IMR-90 (cell line): Measurements from ENCODE around the gene PILRA. TPM values are rescaled to one million over a fixed set of nuclear protein-coding genes. Genes with fewer than 3 reads are reported as not detected.

Experiments
- ATAC-seq: fragments of 200-7000 bp; cut with Tn5 transposase; 2 replicates; pipeline ENCODE4 v1.9.1; 2020; ENCODE audit warnings: low read depth, mild to moderate bottlenecking, moderate library complexity
- BruUV-seq: library from RNA; stranded (reverse); fragments of 400-500 nt; replicated peaks from 2 replicates; lab custom pipeline; 2021; lab: Mats Ljungman, UMichigan
- CTCF ChIA-PET: fragments of 300-600 bp; formaldehyde crosslinking; extraction: SDS; loops from one replicate; lab custom pipeline; 2021; ENCODE audit warnings: antibody characterized with exemption; lab: Yijun Ruan, JAX
- POLR2A ChIA-PET: fragments of 300-600 bp; sonication (Branson Sonifier 250); formaldehyde crosslinking; loops from one replicate; lab custom pipeline; 2022; ENCODE audit warnings: antibody characterized with exemption; ENCODE audit not compliant: unreplicated experiment; lab: Charles Lee
- DNase-seq: peaks from one replicate; pipeline ENCODE4 v3.0.0; 2013
- H2AFZ ChIP-seq: replicated peaks from 2 replicates; pipeline ENCODE3; 2013; ENCODE audit warnings: low read length, mild to moderate bottlenecking; ENCODE audit not compliant: poor library complexity
- H2AK5ac ChIP-seq: 2 replicates; pipeline ENCODE4 v1.6.1; 2013; ENCODE audit warnings: low read depth, low read length, inconsistent platforms
- H2AK9ac ChIP-seq: replicated peaks from 2 replicates; pipeline ENCODE3; 2013; ENCODE audit warnings: mild to moderate bottlenecking, low read depth, low read length, moderate library complexity; ENCODE audit not compliant: poor library complexity
- H2BK120ac ChIP-seq: 2 replicates; pipeline ENCODE4 v1.6.1; 2013; ENCODE audit warnings: low read depth, low read length, inconsistent platforms
- H2BK15ac ChIP-seq: 3 replicates; pipeline ENCODE4 v1.6.1; 2013; ENCODE audit warnings: low read depth, low read length, inconsistent platforms
- H2BK20ac ChIP-seq: 2 replicates; pipeline ENCODE4 v1.6.1; 2013; ENCODE audit warnings: low read depth, mild to moderate bottlenecking, inconsistent platforms, low read length, moderate library complexity
- H2BK5ac ChIP-seq: 2 replicates; pipeline ENCODE4 v1.6.1; 2013; ENCODE audit warnings: mild to moderate bottlenecking, low read depth, low read length, inconsistent platforms; ENCODE audit not compliant: poor library complexity, severe bottlenecking
- H3K14ac ChIP-seq: replicated peaks from 2 replicates; pipeline ENCODE4 v1.6.1; 2013; ENCODE audit warnings: low read depth, low read length, inconsistent platforms
- H3K18ac ChIP-seq: 2 replicates; pipeline ENCODE4 v1.6.1; 2013; ENCODE audit warnings: low read depth, low read length, control low read depth
- H3K23ac ChIP-seq: 2 replicates; pipeline ENCODE4 v1.6.1; 2013; ENCODE audit warnings: low read depth, low read length, inconsistent platforms
- H3K27ac ChIP-seq: 2 replicates; pipeline ENCODE4 v1.5.1; 2013; ENCODE audit warnings: mild to moderate bottlenecking, control low read depth, low read length; ENCODE audit not compliant: insufficient read depth
- H3K27me3 ChIP-seq: 2 replicates; pipeline ENCODE4 v1.6.1; 2013; ENCODE audit warnings: low read length; ENCODE audit not compliant: control insufficient read depth, insufficient read depth
- H3K36me3 ChIP-seq: 2 replicates; pipeline ENCODE4 v1.6.1; 2013; ENCODE audit warnings: low read length, mixed read lengths; ENCODE audit not compliant: control insufficient read depth, insufficient read depth
- H3K4ac ChIP-seq: 2 replicates; pipeline ENCODE4 v1.6.1; 2013; ENCODE audit warnings: low read depth, low read length, inconsistent platforms
- H3K4me1 ChIP-seq: 2 replicates; pipeline ENCODE4 v1.6.1; 2013; ENCODE audit warnings: low read length, mixed read lengths; ENCODE audit not compliant: control insufficient read depth, insufficient read depth
- H3K4me2 ChIP-seq: 2 replicates; pipeline ENCODE4 v1.6.1; 2013; ENCODE audit warnings: low read depth, mild to moderate bottlenecking, control low read depth, low read length, moderate library complexity
- H3K4me3 ChIP-seq: 2 replicates; pipeline ENCODE4 v1.5.1; 2013; ENCODE audit warnings: low read depth, mild to moderate bottlenecking, control low read depth, low read length, moderate library complexity; ENCODE audit not compliant: insufficient read depth
- H3K56ac ChIP-seq: 2 replicates; pipeline ENCODE4 v1.6.1; 2013; ENCODE audit warnings: low read length, inconsistent platforms; ENCODE audit not compliant: insufficient read depth; ENCODE audit errors: extremely low read depth
- H3K79me1 ChIP-seq, 2 experiments: 2 replicates each; pipeline ENCODE4 v1.6.1; 2013; ENCODE audit warnings: low read length in 2 of 2, inconsistent platforms in 1 of 2, low read depth in 1 of 2
- H3K9ac ChIP-seq: 2 replicates; pipeline ENCODE4 v1.6.1; 2013; ENCODE audit warnings: low read depth, low read length, control low read depth
- H3K9me1 ChIP-seq: 2 replicates; pipeline ENCODE4 v1.6.1; 2013; ENCODE audit warnings: low read length, inconsistent platforms; ENCODE audit not compliant: insufficient read depth
- H3K9me3 ChIP-seq: 2 replicates; pipeline ENCODE4 v1.6.1; 2013; ENCODE audit warnings: low read length; ENCODE audit not compliant: control insufficient read depth, insufficient read depth
- H4K20me1 ChIP-seq: 2 replicates; pipeline ENCODE4 v1.6.1; 2013; ENCODE audit warnings: low read length, inconsistent platforms; ENCODE audit not compliant: insufficient read depth
- H4K5ac ChIP-seq: 2 replicates; pipeline ENCODE4 v1.6.1; 2013; ENCODE audit warnings: mild to moderate bottlenecking, low read depth, low read length, control low read depth
- H4K8ac ChIP-seq, 2 experiments: 2 replicates each; pipeline ENCODE4 v1.6.1; 2013; ENCODE audit warnings: low read depth in 2 of 2, low read length in 2 of 2, control low read depth in 1 of 2, inconsistent platforms in 1 of 2
- H4K91ac ChIP-seq: 2 replicates; pipeline ENCODE4 v1.6.1; 2013; ENCODE audit warnings: low read depth, low read length, inconsistent platforms; ENCODE audit not compliant: insufficient read depth
- CEBPB ChIP-seq: IDR thresholded peaks from 2 replicates; pipeline ENCODE4 v1.6.1; 2012; ENCODE audit warnings: low read depth, low read length, improper control_type of control experiment
- FOS ChIP-seq: fragments of 150-350 bp; IDR thresholded peaks from 2 replicates; pipeline ENCODE4 v1.6.1; 2016; ENCODE audit warnings: low read depth, low read length
- WGBS, 2 experiments: methylation state at CpG; one replicate each; pipeline versions ENCODE4 v1.1.5 to v1.1.7; 2013; ENCODE audit warnings: missing lambda C conversion rate in 2 of 2; ENCODE audit not compliant: insufficient read length in 1 of 2; ENCODE audit errors: extremely low coverage in 2 of 2; 5-methylcytosine and 5-hydroxymethylcytosine counted together
- dilution Hi-C: fragments of 300-500 bp; cut with HindIII; formaldehyde crosslinking; loops from one replicate; pipeline ENCODE4 v1.14.3; 2018; ENCODE audit warnings: low sequenced_read_pairs; ENCODE audit not compliant: unreplicated experiment
- in situ Hi-C: fragments of 300-500 bp; cut with MboI; formaldehyde crosslinking; loops from 3 replicates; pipeline ENCODE4 v1.14.3; 2019; ENCODE audit warnings: low sequenced_read_pairs, inconsistent platforms, mixed read lengths
- intact Hi-C: fragments of 100-400 bp; cut with micrococcal nuclease; formaldehyde crosslinking; loops from 2 replicates; pipeline ENCODE4 v1.10.0; 2022
- polyA plus RNA-seq, 3 experiments: library from polyadenylated mRNA; depleted of rRNA; stranded (reverse); fragments of >200 nt; gene quantifications; 2 replicates each; pipeline ENCODE4 v1.2.3, GENCODE V29; 2012; ENCODE audit warnings: low replicate concordance in 1 of 3
- total RNA-seq: library from RNA; depleted of rRNA; stranded (reverse); fragments of >200 nt; gene quantifications from 2 replicates; pipeline ENCODE4 v1.2.3, GENCODE V29; 2012

Gene PILRA
- total and polyA plus RNA-seq, 2 of the 4 experiments (the other 2 are of a cell fraction) = 0.56 TPM; not detected in 1

- TF ChIP-seq FOS (no peak), CEBPB (peak; percentile 74)
- peak overlapping the region; percentile 95 for H4K5ac ChIP-seq
- peak overlapping the region; percentile 26; the same call in 1 of the 2 replicates for H3K18ac ChIP-seq
- 0 out of 2 replicates have a peak overlapping the region, but pooled peaks have one; percentile 3 for H2BK120ac ChIP-seq
- H3K4ac ChIP-seq = peak overlapping the region; percentile 79
- ChIA-PET POLR2A (no interaction called here), CTCF (no interaction called here)
- peak overlapping the region; percentile 89 for H3K14ac ChIP-seq
- no peak overlapping the region; the same call in 2 of the 3 replicates for H2BK15ac ChIP-seq
- H2BK5ac ChIP-seq = peak overlapping the region; percentile 27
- no peak overlapping the region; the same call in 1 of the 2 replicates for H3K27ac ChIP-seq
- peak overlapping the region; percentile 23; the same call in 1 of the 2 replicates for H3K9ac ChIP-seq
- H3K9me3 ChIP-seq = no peaks in the 10 kb centered on the region
- 0 out of 2 replicates have a peak, but pooled peaks cover 6% of the 10 kb centered on the region for H3K9me1 ChIP-seq
- peaks cover 8% of the 10 kb centered on the region for H3K4me1 ChIP-seq
- in situ Hi-C loops = no loop called here
- H2AFZ ChIP-seq = peak overlapping the region; percentile 92
- peaks cover 2% of the 10 kb centered on the region; the same call in 1 of the 2 replicates for H3K36me3 ChIP-seq
- peak overlapping the region; percentile 62 to 74 for H4K8ac ChIP-seq
- H2BK20ac ChIP-seq = no peak overlapping the region
- peak overlapping the region; percentile 51; the same call in 1 of the 2 replicates for H2AK5ac ChIP-seq
- 100% methylated on average over 2 of the region's 8 CpGs; no CpG with 5 or more reads in 1 of the 2 experiments for WGBS, 2 experiments
- H2AK9ac ChIP-seq = no peak overlapping the region
- no peaks in the 10 kb centered on the region for H3K79me1 ChIP-seq
- H4K20me1 ChIP-seq = no peaks in the 10 kb centered on the region
- H3K4me2 ChIP-seq = 0 out of 2 replicates have a peak overlapping the region, but pooled peaks have one; percentile 14
- peak; percentile 69 for DNase-seq
- BruUV-seq = no TSS peak
- ATAC-seq = peak; percentile 56
- intact Hi-C loops = no loop called here
- no peak overlapping the region for H3K56ac ChIP-seq
- H3K4me3 ChIP-seq = no peak overlapping the region
- no peaks in the 10 kb centered on the region for H3K27me3 ChIP-seq
- H3K23ac ChIP-seq = 0 out of 2 replicates have a peak overlapping the region, but pooled peaks have one; percentile 46
- dilution Hi-C loops = no loop called here
- no peak overlapping the region; the same call in 1 of the 2 replicates for H4K91ac ChIP-seq
Measured at GRCh38 chr7:100372256-100372655, 1.0 kb upstream of the PILRA start.
